ENCODE data around the gene HDAC8. TPM values are rescaled to one million over a fixed set of nuclear protein-coding genes. Genes with fewer than 3 reads are reported as not detected.
"Not testable (repeated sequence)": the region's sequence is repeated elsewhere in the genome, so short reads cannot be mapped to it uniquely, and the experiment has no call there.

HDAC8 gene
- total and polyA plus RNA-seq, 2 donors (not counting 1 experiment from before 2014, with no cell fraction given) = 13.3 to 41.9 TPM

GRCh38 chrX:72604705-72605104 lies 32.1 kb upstream of the HDAC8 start:
- no peaks in the 10 kb centered on the region for H3K4me1 ChIP-seq (ENCODE audit: control insufficient read depth in 2 of 2, insufficient read depth in 2 of 2, low read length in 2 of 2)
- no peaks in the 10 kb centered on the region for H4K20me1 ChIP-seq (ENCODE audit: control insufficient read depth, insufficient read depth, low read length, poor library complexity, severe bottlenecking)
- H3K27me3 ChIP-seq (replicated peaks in 1 of 4; ENCODE audit: control extremely low read depth in 1 of 4, control insufficient read depth in 3 of 4, insufficient read depth in 4 of 4, low read length in 3 of 4) = no peaks in the 10 kb centered on the region
- no peak overlapping the region for H3K9ac ChIP-seq (ENCODE audit: low read length)
- no peaks in the 10 kb centered on the region for H3K36me3 ChIP-seq (replicated peaks in 1 of 2; ENCODE audit: control extremely low read depth in 1 of 2, control insufficient read depth in 1 of 2, extremely low read depth in 1 of 2, insufficient read depth in 2 of 2, low read length in 1 of 2)
- no peak overlapping the region for H3K4me3 ChIP-seq (ENCODE audit: control extremely low read depth in 1 of 5, extremely low read depth in 1 of 5, insufficient read depth in 1 of 5, low read depth in 2 of 5, low read length in 4 of 5)
- H3K27ac ChIP-seq (ENCODE audit: low read length in 2 of 2) = no peak overlapping the region
- Mint-ChIP-seq H3K27me3 (no peaks in the 10 kb centered on the region), H3K9me3 (ENCODE audit: insufficient read depth) (no peaks in the 10 kb centered on the region), H3K27ac (no peak overlapping the region), H3K4me1 (no peaks in the 10 kb centered on the region), H3K4me3 (no peak overlapping the region)
- DNase-seq (no peak), ATAC-seq (ENCODE audit: low read depth) (no peak)
- no peak overlapping the region for H3K4me2 ChIP-seq (replicated peaks; ENCODE audit: low read depth, low read length, poor library complexity, severe bottlenecking)
- H2AFZ ChIP-seq (ENCODE audit: insufficient read depth, low read depth, low read length, poor library complexity, severe bottlenecking) = no peak overlapping the region
- POLR2A ChIA-PET = no interaction called here
- CTCF ChIA-PET = no interaction called here
- WGBS (ENCODE audit: insufficient coverage) = no CpG with 5 or more reads among the region's 3 CpGs
- no peaks in the 10 kb centered on the region for H3K9me3 ChIP-seq (ENCODE audit: control extremely low read depth in 1 of 3, control insufficient read depth in 2 of 3, insufficient read depth in 1 of 3, low read length in 2 of 3)
- intact Hi-C loops (cut with micrococcal nuclease) = no loop called here
- no peaks in the 10 kb centered on the region for H3K79me2 ChIP-seq (ENCODE audit: control insufficient read depth, insufficient read depth, low read length)
- TF ChIP-seq CTCF (IDR thresholded peaks at IDR 0.05) (no peak), EZH2 (IDR thresholded peaks at IDR 0.05; ENCODE audit: borderline replicate concordance, insufficient read depth, low read depth, low read length, poor library complexity, severe bottlenecking) (no peak)

GRCh38 chrX:72604112-72604511 lies 31.5 kb upstream of the HDAC8 start:
- no peak for DNase-seq
- no peak overlapping the region for H2AFZ ChIP-seq (ENCODE audit: insufficient read depth, low read depth, low read length, poor library complexity, severe bottlenecking)

GRCh38 chrX:72591038-72591437 lies 18.4 kb upstream of the HDAC8 start:
- H2AFZ ChIP-seq (ENCODE audit: insufficient read depth, low read depth, low read length, poor library complexity, severe bottlenecking); H3K27me3 Mint-ChIP-seq; H3K79me2 ChIP-seq (ENCODE audit: control insufficient read depth, insufficient read depth, low read length); intact Hi-C loops (cut with micrococcal nuclease); H3K4me3 ChIP-seq (ENCODE audit: control extremely low read depth in 1 of 5, extremely low read depth in 1 of 5, insufficient read depth in 1 of 5, low read depth in 2 of 5, low read length in 4 of 5); H3K9ac ChIP-seq (ENCODE audit: low read length); H3K36me3 ChIP-seq (replicated peaks in 1 of 2; ENCODE audit: control extremely low read depth in 1 of 2, control insufficient read depth in 1 of 2, extremely low read depth in 1 of 2, insufficient read depth in 2 of 2, low read length in 1 of 2); H3K4me1 ChIP-seq (ENCODE audit: control insufficient read depth in 2 of 2, insufficient read depth in 2 of 2, low read length in 2 of 2); H3K9me3 ChIP-seq (ENCODE audit: control extremely low read depth in 1 of 3, control insufficient read depth in 2 of 3, insufficient read depth in 1 of 3, low read length in 2 of 3); DNase-seq; H3K4me3 Mint-ChIP-seq; H3K27me3 ChIP-seq (replicated peaks in 1 of 4; ENCODE audit: control extremely low read depth in 1 of 4, control insufficient read depth in 3 of 4, insufficient read depth in 4 of 4, low read length in 3 of 4); POLR2A ChIA-PET; H3K27ac Mint-ChIP-seq; ATAC-seq (ENCODE audit: low read depth); H3K4me1 Mint-ChIP-seq; CTCF ChIA-PET; H3K9me3 Mint-ChIP-seq (ENCODE audit: insufficient read depth); H3K4me2 ChIP-seq (replicated peaks; ENCODE audit: low read depth, low read length, poor library complexity, severe bottlenecking); H4K20me1 ChIP-seq (ENCODE audit: control insufficient read depth, insufficient read depth, low read length, poor library complexity, severe bottlenecking); H3K27ac ChIP-seq (ENCODE audit: low read length in 2 of 2): not testable (repeated sequence)
- no CpG with 5 or more reads among the region's 4 CpGs for WGBS (ENCODE audit: insufficient coverage)

More at GRCh38 chrX:72604112-72604511, 31.5 kb upstream of the HDAC8 start:
- Histone ChIP-seq H4K20me1 (ENCODE audit: control insufficient read depth, insufficient read depth, low read length, poor library complexity, severe bottlenecking) (no peaks in the 10 kb centered on the region), H3K9ac (ENCODE audit: low read length) (no peak overlapping the region), H3K79me2 (ENCODE audit: control insufficient read depth, insufficient read depth, low read length) (no peaks in the 10 kb centered on the region), H3K4me3 (ENCODE audit: control extremely low read depth in 1 of 5, extremely low read depth in 1 of 5, insufficient read depth in 1 of 5, low read depth in 2 of 5, low read length in 4 of 5) (no peak overlapping the region), H3K36me3 (replicated peaks in 1 of 2; ENCODE audit: control extremely low read depth in 1 of 2, control insufficient read depth in 1 of 2, extremely low read depth in 1 of 2, insufficient read depth in 2 of 2, low read length in 1 of 2) (no peaks in the 10 kb centered on the region), H3K4me1 (ENCODE audit: control insufficient read depth in 2 of 2, insufficient read depth in 2 of 2, low read length in 2 of 2) (no peaks in the 10 kb centered on the region), H3K27ac (ENCODE audit: low read length in 2 of 2) (no peak overlapping the region), H3K9me3 (ENCODE audit: control extremely low read depth in 1 of 3, control insufficient read depth in 2 of 3, insufficient read depth in 1 of 3, low read length in 2 of 3) (no peaks in the 10 kb centered on the region), H3K27me3 (replicated peaks in 1 of 4; ENCODE audit: control extremely low read depth in 1 of 4, control insufficient read depth in 3 of 4, insufficient read depth in 4 of 4, low read length in 3 of 4) (no peaks in the 10 kb centered on the region), H3K4me2 (replicated peaks; ENCODE audit: low read depth, low read length, poor library complexity, severe bottlenecking) (no peak overlapping the region)
- TF ChIP-seq CTCF (IDR thresholded peaks at IDR 0.05) (no peak), EZH2 (IDR thresholded peaks at IDR 0.05; ENCODE audit: borderline replicate concordance, insufficient read depth, low read depth, low read length, poor library complexity, severe bottlenecking) (no peak)
- Mint-ChIP-seq H3K4me3 (no peak overlapping the region), H3K27me3 (no peaks in the 10 kb centered on the region), H3K9me3 (ENCODE audit: insufficient read depth) (no peaks in the 10 kb centered on the region), H3K4me1 (no peaks in the 10 kb centered on the region), H3K27ac (no peak overlapping the region)
- ChIA-PET POLR2A (no interaction called here), CTCF (no interaction called here)
- intact Hi-C loops (cut with micrococcal nuclease) = no loop called here
- ATAC-seq (ENCODE audit: low read depth) = no peak
- no CpG with 5 or more reads among the region's 2 CpGs for WGBS (ENCODE audit: insufficient coverage)

All from B cell (primary cell).